OCI-LY3 (cell line): ENCODE measurements around the gene MLF2.

Experiments used
- H2AFZ ChIP-seq: fragments of 200-600, 300-600 bp; shearing (Covaris generic); 2 replicates; pipeline ENCODE4 v1.6.0; 2014; ENCODE audit warnings: antibody characterized with exemption, low read depth, low read length
- H3K27ac ChIP-seq: fragments of 200-600, 300-600 bp; sonication (generic); 2 replicates; pipeline ENCODE4 v1.5.1; 2014; ENCODE audit warnings: mild to moderate bottlenecking, low read length, moderate library complexity, mixed read lengths
- H3K27me3 ChIP-seq: fragments of 200-600, 300-600 bp; sonication (generic); 2 replicates; pipeline ENCODE4 v1.6.1; 2014; ENCODE audit warnings: low read depth, low read length, mixed read lengths
- H3K36me3 ChIP-seq: fragments of 200-600, 300-600 bp; sonication (generic); replicated peaks from 2 replicates; pipeline ENCODE3; 2014; ENCODE audit warnings: low read depth, low read length, mixed read lengths
- H3K4me1 ChIP-seq: fragments of 300-600, 200-600 bp; sonication (generic); 2 replicates; pipeline ENCODE4 v1.6.1; 2014; ENCODE audit warnings: low read length, mixed read lengths
- H3K4me2 ChIP-seq: fragments of 200-600, 300-600 bp; sonication (generic); 2 replicates; pipeline ENCODE4 v1.6.1; 2014; ENCODE audit warnings: low read length, mixed read lengths
- H3K4me3 ChIP-seq: fragments of 300-600, 200-600 bp; sonication (generic); 2 replicates; pipeline ENCODE4 v1.5.1; 2014; ENCODE audit warnings: antibody characterized with exemption, mild to moderate bottlenecking, low read length, moderate library complexity
- H3K79me2 ChIP-seq: fragments of 300-600, 200-600 bp; shearing (Covaris generic); 2 replicates; pipeline ENCODE4 v1.6.1; 2014; ENCODE audit warnings: mild to moderate bottlenecking, low read length, mixed read lengths
- H3K9ac ChIP-seq: fragments of 300-600, 200-600 bp; shearing (Covaris generic); 2 replicates; pipeline ENCODE4 v1.6.0; 2014; ENCODE audit warnings: mild to moderate bottlenecking, low read length, moderate library complexity
- H3K9me3 ChIP-seq: fragments of 200-600, 300-600 bp; shearing (Covaris generic); 2 replicates; pipeline ENCODE4 v1.6.1; 2014; ENCODE audit warnings: low read length, mixed read lengths; ENCODE audit not compliant: insufficient read depth
- H4K20me1 ChIP-seq: fragments of 200-600, 300-600 bp; sonication (generic); 2 replicates; pipeline ENCODE4 v1.6.1; 2016; ENCODE audit warnings: low read length, mixed read lengths; ENCODE audit not compliant: insufficient read depth
- CTCF ChIP-seq: fragments of 200-600, 300-600 bp; sonication (generic); IDR thresholded peaks from 2 replicates; pipeline ENCODE4 v1.5.1; 2014; ENCODE audit warnings: antibody characterized with exemption, low read length, low read depth
- EZH2phosphoT487 ChIP-seq: fragments of 200-600 bp; shearing (Covaris generic); IDR thresholded peaks from 2 replicates; pipeline ENCODE4 v1.6.1; 2018; ENCODE audit warnings: antibody characterized with exemption, mixed run types, low read depth

MLF2 gene

GRCh38 chr12:6754411-6754810 lies 1.5 kb upstream of the MLF2 start:
- H3K27ac ChIP-seq: no peak overlapping the region
- peaks cover 18% of the 10 kb centered on the region for H3K4me1 ChIP-seq
- H2AFZ ChIP-seq: no peak overlapping the region
- TF ChIP-seq CTCF: no peak
- no peak for TF ChIP-seq EZH2phosphoT487
- H3K9ac ChIP-seq: no peak overlapping the region
- no peaks in the 10 kb centered on the region for H4K20me1 ChIP-seq
- H3K9me3 ChIP-seq: no peaks in the 10 kb centered on the region
- no peak overlapping the region for H3K4me3 ChIP-seq
- peaks cover 4% of the 10 kb centered on the region; the same call in 1 of the 2 replicates for H3K27me3 ChIP-seq
- no peak overlapping the region for H3K4me2 ChIP-seq
- H3K36me3 ChIP-seq: peaks cover 20% of the 10 kb centered on the region
- H3K79me2 ChIP-seq: peaks cover 13% of the 10 kb centered on the region

GRCh38 chr12:6753772-6754356 lies 923 bp upstream of the MLF2 start:
- H3K36me3 ChIP-seq: peaks cover 24% of the 10 kb centered on the region
- H4K20me1 ChIP-seq: no peaks in the 10 kb centered on the region
- H3K4me2 ChIP-seq: peak overlapping the region; percentile 72
- peak overlapping the region; percentile 45 for H3K9ac ChIP-seq
- H3K27ac ChIP-seq: no peak overlapping the region
- H3K9me3 ChIP-seq: no peaks in the 10 kb centered on the region
- H2AFZ ChIP-seq: no peak overlapping the region
- H3K27me3 ChIP-seq: peaks cover 4% of the 10 kb centered on the region; the same call in 1 of the 2 replicates
- H3K4me1 ChIP-seq: peaks cover 18% of the 10 kb centered on the region
- peaks cover 13% of the 10 kb centered on the region for H3K79me2 ChIP-seq
- peak overlapping the region; percentile 81 for H3K4me3 ChIP-seq
- TF ChIP-seq CTCF: peak; percentile 92; the same call in 1 of the 2 replicates
- TF ChIP-seq EZH2phosphoT487: no peak

GRCh38 chr12:6752167-6752920 lies 597 bp downstream of the MLF2 start:
- TF ChIP-seq EZH2phosphoT487 (no peak), CTCF (no peak)
- H4K20me1 ChIP-seq: no peaks in the 10 kb centered on the region
- no peaks in the 10 kb centered on the region for H3K9me3 ChIP-seq
- H3K4me2 ChIP-seq: peak overlapping the region; percentile 69
- H2AFZ ChIP-seq: no peak overlapping the region
- peaks cover 37% of the 10 kb centered on the region for H3K36me3 ChIP-seq
- H3K9ac ChIP-seq: peak overlapping the region; percentile 94
- H3K27me3 ChIP-seq: no peaks in the 10 kb centered on the region
- peak overlapping the region; percentile 86 for H3K27ac ChIP-seq
- peaks cover 13% of the 10 kb centered on the region for H3K79me2 ChIP-seq
- peak overlapping the region; percentile 81 for H3K4me3 ChIP-seq
- H3K4me1 ChIP-seq: peaks cover 13% of the 10 kb centered on the region

GRCh38 chr12:6751767-6752166 lies 1.2 kb downstream of the MLF2 start:
- H3K36me3 ChIP-seq: peaks cover 43% of the 10 kb centered on the region
- H3K4me2 ChIP-seq: peak overlapping the region; percentile 69
- no peaks in the 10 kb centered on the region for H3K9me3 ChIP-seq
- H3K79me2 ChIP-seq: peaks cover 13% of the 10 kb centered on the region
- H3K27me3 ChIP-seq: no peaks in the 10 kb centered on the region
- H3K4me3 ChIP-seq: peak overlapping the region; percentile 81
- TF ChIP-seq CTCF (no peak), EZH2phosphoT487 (no peak)
- H3K27ac ChIP-seq: no peak overlapping the region
- H3K9ac ChIP-seq: peak overlapping the region; percentile 94
- no peak overlapping the region for H2AFZ ChIP-seq
- no peaks in the 10 kb centered on the region for H4K20me1 ChIP-seq
- H3K4me1 ChIP-seq: peaks cover 13% of the 10 kb centered on the region
